ENCODE measurements around the gene BSPRY. TPM values are rescaled to one million over a fixed set of nuclear protein-coding genes. Genes with fewer than 3 reads are reported as not detected.

The BSPRY gene
- total and polyA plus RNA-seq, 2 of the 13 experiments (the other 11 are each of a cell fraction or from before 2014, with no cell fraction given), result 0.09 to 0.26 TPM

GRCh38 chr9:113360242-113360842 is 11.0 kb downstream of the BSPRY start:
- POLR2A ChIA-PET, result no interaction called here
- 69% methylated on average over 15 of the region's 15 CpGs for WGBS (ENCODE audit: low lambda C conversion rate)
- in situ Hi-C loops (cut with HindIII; ENCODE audit: extremely low pct_ligation_motif_present, low pct_unique_long_range_greater_than_20kb), result no loop called here

More at GRCh38 chr9:113360242-113360842, 11.0 kb downstream of the BSPRY start:
- Histone ChIP-seq H3K4me3 (replicated peaks in 1 of 3; ENCODE audit: insufficient read depth in 1 of 3, low read depth in 2 of 3, low read length in 3 of 3) (no peak overlapping the region), H3K9ac (ENCODE audit: insufficient read depth, low read depth, low read length) (no peak overlapping the region), H3K4me2 (ENCODE audit: low read depth, low read length) (no peak overlapping the region), H3K27ac (ENCODE audit: extremely low read length, insufficient read depth, low read length) (no peak overlapping the region), H4K20me1 (ENCODE audit: insufficient read depth, low read length) (no peaks in the 10 kb centered on the region), H3K4me1 (ENCODE audit: insufficient read depth, low read length) (peaks cover 11% of the 10 kb centered on the region), H3K27me3 (ENCODE audit: control insufficient read depth in 1 of 2, insufficient read depth in 2 of 2, low read length in 2 of 2) (peaks cover 0 to 6% of the 10 kb centered on the region in 2 experiments; a peak in 2 of 5 replicates), H3K79me2 (ENCODE audit: insufficient read depth, low read length) (no peaks in the 10 kb centered on the region), H3K9me3 (ENCODE audit: low read length) (no peaks in the 10 kb centered on the region), H3K36me3 (replicated peaks in 1 of 2; ENCODE audit: control insufficient read depth in 1 of 2, insufficient read depth in 2 of 2, low read length in 2 of 2) (no peaks in the 10 kb centered on the region), H2AFZ (ENCODE audit: low read length) (no peak overlapping the region)
- no TSS peak for BruUV-seq (replicated peaks)
- no peak for DNase-seq (ENCODE audit: low spot score)
- CTCF ChIA-PET (ENCODE audit: low intra/inter-chr PET ratio, low total read pairs), result no interaction called here
- FAIRE-seq, result no peak
- intact Hi-C loops (cut with micrococcal nuclease; ENCODE audit: unreplicated experiment), result no loop called here
- TF ChIP-seq ARID5B (CRISPR knock-in tag; IDR thresholded peaks at IDR 0.05), result no peak
- TF ChIP-seq ARHGAP35 (CRISPR knock-in tag; IDR thresholded peaks at IDR 0.05; ENCODE audit: borderline replicate concordance), result no peak
- TF ChIP-seq SUZ12 (IDR thresholded peaks at IDR 0.05; ENCODE audit: low read depth, low read length), result no peak
- TF ChIP-seq DMTF1 (CRISPR knock-in tag; IDR thresholded peaks at IDR 0.05), result no peak
- no peak for TF ChIP-seq ATF7-NPFF (CRISPR knock-in tag; IDR thresholded peaks at IDR 0.05; ENCODE audit: low read depth)
- TF ChIP-seq POLR2A (IDR thresholded peaks at IDR 0.05; ENCODE audit: insufficient read depth in 1 of 2, low read depth in 2 of 2, low read length in 2 of 2), result no peak
- no peak for TF ChIP-seq E2F5 (CRISPR knock-in tag; conservative IDR thresholded peaks at IDR 0.05)
- TF ChIP-seq ZBTB14 (CRISPR knock-in tag; IDR thresholded peaks at IDR 0.05), result no peak
- no peak for TF ChIP-seq PBX2 (CRISPR knock-in tag; IDR thresholded peaks at IDR 0.05)
- no peak for TF ChIP-seq ZMYM3 (CRISPR knock-in tag; IDR thresholded peaks at IDR 0.05)
- ATAC-seq, result no peak
